ENCODE data around the gene LRRC37B. TPM values are rescaled to one million over a fixed set of nuclear protein-coding genes. Genes with fewer than 3 reads are reported as not detected.
"Not testable (repeated sequence)": the region's sequence is repeated elsewhere in the genome, so short reads cannot be mapped to it uniquely, and the experiment has no call there.

Gene LRRC37B
- polyA plus RNA-seq, 1 donor from 2014 or later: 39.6 TPM

DNA sequence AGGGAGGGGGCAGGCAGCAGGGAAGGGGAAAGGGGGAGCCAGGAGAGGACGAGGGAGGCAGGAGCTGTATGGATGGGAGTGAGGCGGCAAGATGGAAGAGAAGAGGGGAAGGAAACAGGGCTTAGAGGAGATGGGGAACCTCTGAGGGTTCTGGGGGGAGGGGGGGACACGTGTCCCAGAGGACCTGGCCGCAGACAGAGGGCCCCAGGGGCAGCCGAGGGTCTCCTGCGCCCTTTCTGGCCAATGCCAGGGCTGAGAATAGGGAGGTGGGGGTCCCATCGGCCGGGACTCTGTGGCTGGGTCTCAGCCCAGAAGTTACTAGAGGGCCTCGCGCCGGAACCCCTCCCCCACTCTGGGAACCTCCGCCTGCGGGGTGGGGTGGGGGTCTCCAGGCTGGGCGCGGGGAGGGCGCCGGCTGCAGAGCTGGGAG is 76.4 kb downstream of the LRRC37B start:
- not testable (repeated sequence) for H3K27me3 ChIP-seq (ENCODE audit: insufficient read depth, low read depth, low read length); H3K9me3 ChIP-seq (ENCODE audit: low read length); H4K20me1 ChIP-seq (ENCODE audit: insufficient read depth); H3K9me2 ChIP-seq (ENCODE audit: insufficient read depth, low read length); H3F3A ChIP-seq (ENCODE audit: insufficient read depth, low read length, poor library complexity, severe bottlenecking); H3K36me3 ChIP-seq (ENCODE audit: insufficient read depth, low read length); H3K4me2 ChIP-seq (ENCODE audit: low read length); H3K79me2 ChIP-seq (replicated peaks; ENCODE audit: insufficient read depth, low read length)
- peak overlapping the region; percentile 59 for H3K9ac ChIP-seq (ENCODE audit: low read length)
- H2AFZ ChIP-seq (ENCODE audit: low read depth, low read length): peak overlapping the region; percentile 40
- H3K27ac ChIP-seq (ENCODE audit: low read length): peak overlapping the region; percentile 52
- H3K4me3 ChIP-seq (ENCODE audit: low read length): peak overlapping the region; percentile 54

- Histone ChIP-seq H3K27ac (ENCODE audit: low read length) (peak overlapping the region; percentile 52), H3K9ac (ENCODE audit: low read length) (peak overlapping the region; percentile 59), H3K4me3 (ENCODE audit: low read length) (peak overlapping the region; percentile 54)
- TF ChIP-seq REST (IDR thresholded peaks at IDR 0.05; ENCODE audit: borderline replicate concordance) (peak; percentile 73), POLR2AphosphoS5 (IDR thresholded peaks at IDR 0.05) (peak; percentile 48)
- not testable (repeated sequence) for H3K9me3 ChIP-seq (ENCODE audit: low read length); H3K36me3 ChIP-seq (ENCODE audit: insufficient read depth, low read length); H3K9me2 ChIP-seq (ENCODE audit: insufficient read depth, low read length); H3F3A ChIP-seq (ENCODE audit: insufficient read depth, low read length, poor library complexity, severe bottlenecking); H4K20me1 ChIP-seq (ENCODE audit: insufficient read depth); H3K4me2 ChIP-seq (ENCODE audit: low read length); H3K27me3 ChIP-seq (ENCODE audit: insufficient read depth, low read depth, low read length); H2AFZ ChIP-seq (ENCODE audit: low read depth, low read length); H3K79me2 ChIP-seq (replicated peaks; ENCODE audit: insufficient read depth, low read length)
Observed at GRCh38 chr17:32084003-32084941, 77.1 kb downstream of the LRRC37B start.

DNA sequence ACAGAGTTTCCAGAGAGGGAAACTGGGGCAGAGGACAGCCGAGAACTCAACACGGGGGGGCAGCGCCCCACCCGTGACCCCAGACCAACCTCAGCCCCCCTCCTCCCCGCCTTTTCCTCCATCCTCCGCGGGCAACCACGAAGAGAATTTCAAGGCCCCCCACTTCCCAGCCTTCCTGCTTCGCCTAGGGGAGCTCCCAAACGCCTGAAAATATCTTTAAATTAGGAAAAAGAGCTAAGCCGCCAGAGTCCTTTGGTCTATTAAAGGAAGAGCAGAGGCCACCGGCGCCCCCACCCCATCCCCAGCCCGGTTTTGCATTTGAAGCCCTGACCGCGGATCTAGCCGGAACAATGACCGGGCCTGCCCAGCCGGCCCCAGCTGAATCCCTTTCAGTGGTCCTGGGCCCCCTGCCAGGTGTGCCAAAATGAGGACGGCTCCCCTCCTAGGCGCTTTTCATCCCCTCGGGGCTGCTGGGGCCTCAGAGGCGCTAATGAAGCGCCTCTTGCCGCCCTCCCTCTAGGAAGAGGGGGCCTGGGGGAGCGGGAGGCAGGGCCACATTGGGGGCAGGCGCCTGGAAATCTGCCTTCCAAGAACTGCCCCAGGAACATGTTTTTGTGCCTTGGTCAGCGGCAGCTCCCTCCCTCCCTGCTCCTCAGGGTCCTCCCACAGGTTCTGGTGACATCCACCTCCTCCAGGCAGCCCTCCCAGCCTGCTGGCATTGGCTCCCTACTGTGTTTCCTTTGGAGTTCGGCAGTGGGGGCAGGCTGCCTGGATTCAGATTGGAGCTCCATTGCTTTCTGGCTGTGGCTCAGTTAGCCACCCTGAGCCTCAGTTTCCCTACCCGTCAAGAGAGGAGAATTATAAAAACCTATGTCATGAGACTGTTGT is 78.0 kb downstream of the LRRC37B start:
- not testable (repeated sequence) for H4K20me1 ChIP-seq (ENCODE audit: insufficient read depth); H3K27me3 ChIP-seq (ENCODE audit: insufficient read depth, low read depth, low read length); H3K9me2 ChIP-seq (ENCODE audit: insufficient read depth, low read length); H2AFZ ChIP-seq (ENCODE audit: low read depth, low read length); H3K9me3 ChIP-seq (ENCODE audit: low read length); H3K36me3 ChIP-seq (ENCODE audit: insufficient read depth, low read length); H3K79me2 ChIP-seq (replicated peaks; ENCODE audit: insufficient read depth, low read length); H3K27ac ChIP-seq (ENCODE audit: low read length); H3K9ac ChIP-seq (ENCODE audit: low read length); H3F3A ChIP-seq (ENCODE audit: insufficient read depth, low read length, poor library complexity, severe bottlenecking); H3K4me3 ChIP-seq (ENCODE audit: low read length); H3K4me2 ChIP-seq (ENCODE audit: low read length)

DNA sequence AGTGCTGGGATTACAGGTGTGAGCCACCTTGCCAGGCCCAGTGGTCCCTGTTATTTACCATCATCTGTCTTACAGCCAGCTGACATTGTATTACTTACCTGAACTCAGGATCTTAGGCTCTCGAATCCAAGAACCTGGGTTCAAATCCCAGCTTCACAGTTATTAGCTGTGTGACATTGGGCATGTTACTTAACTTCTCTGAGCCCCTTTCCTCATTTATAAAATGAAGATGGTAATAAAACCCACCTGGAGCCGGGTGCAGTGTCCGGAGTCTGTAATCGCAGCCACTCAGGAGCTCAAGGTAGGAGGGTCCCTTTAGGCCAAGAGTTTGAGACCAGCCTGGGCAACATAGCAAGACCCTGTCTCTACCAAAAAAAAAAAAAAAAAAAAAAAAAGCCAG is 79.7 kb downstream of the LRRC37B start:
- not testable (repeated sequence) for H3K27ac ChIP-seq (ENCODE audit: low read length); H4K20me1 ChIP-seq (ENCODE audit: insufficient read depth); H3F3A ChIP-seq (ENCODE audit: insufficient read depth, low read length, poor library complexity, severe bottlenecking); H3K27me3 ChIP-seq (ENCODE audit: insufficient read depth, low read depth, low read length); H3K4me3 ChIP-seq (ENCODE audit: low read length); H3K9me2 ChIP-seq (ENCODE audit: insufficient read depth, low read length); H3K4me2 ChIP-seq (ENCODE audit: low read length); H3K36me3 ChIP-seq (ENCODE audit: insufficient read depth, low read length); H3K9ac ChIP-seq (ENCODE audit: low read length); H3K9me3 ChIP-seq (ENCODE audit: low read length); H3K79me2 ChIP-seq (replicated peaks; ENCODE audit: insufficient read depth, low read length); H2AFZ ChIP-seq (ENCODE audit: low read depth, low read length)

GRCh38 chr17:32092062-32092461 is 84.9 kb downstream of the LRRC37B start:
- H3K4me2 ChIP-seq (ENCODE audit: low read length); H3F3A ChIP-seq (ENCODE audit: insufficient read depth, low read length, poor library complexity, severe bottlenecking); H4K20me1 ChIP-seq (ENCODE audit: insufficient read depth); H3K27me3 ChIP-seq (ENCODE audit: insufficient read depth, low read depth, low read length); H3K9ac ChIP-seq (ENCODE audit: low read length); H3K9me3 ChIP-seq (ENCODE audit: low read length); H2AFZ ChIP-seq (ENCODE audit: low read depth, low read length); H3K27ac ChIP-seq (ENCODE audit: low read length); H3K9me2 ChIP-seq (ENCODE audit: insufficient read depth, low read length); H3K79me2 ChIP-seq (replicated peaks; ENCODE audit: insufficient read depth, low read length); H3K4me3 ChIP-seq (ENCODE audit: low read length); H3K36me3 ChIP-seq (ENCODE audit: insufficient read depth, low read length): not testable (repeated sequence)
